ENCODE results near the gene CRAMP1.
"Not testable (repeated sequence)": the region's sequence is repeated elsewhere in the genome, so short reads cannot be mapped to it uniquely, and the experiment has no call there.

The CRAMP1 gene

DNA sequence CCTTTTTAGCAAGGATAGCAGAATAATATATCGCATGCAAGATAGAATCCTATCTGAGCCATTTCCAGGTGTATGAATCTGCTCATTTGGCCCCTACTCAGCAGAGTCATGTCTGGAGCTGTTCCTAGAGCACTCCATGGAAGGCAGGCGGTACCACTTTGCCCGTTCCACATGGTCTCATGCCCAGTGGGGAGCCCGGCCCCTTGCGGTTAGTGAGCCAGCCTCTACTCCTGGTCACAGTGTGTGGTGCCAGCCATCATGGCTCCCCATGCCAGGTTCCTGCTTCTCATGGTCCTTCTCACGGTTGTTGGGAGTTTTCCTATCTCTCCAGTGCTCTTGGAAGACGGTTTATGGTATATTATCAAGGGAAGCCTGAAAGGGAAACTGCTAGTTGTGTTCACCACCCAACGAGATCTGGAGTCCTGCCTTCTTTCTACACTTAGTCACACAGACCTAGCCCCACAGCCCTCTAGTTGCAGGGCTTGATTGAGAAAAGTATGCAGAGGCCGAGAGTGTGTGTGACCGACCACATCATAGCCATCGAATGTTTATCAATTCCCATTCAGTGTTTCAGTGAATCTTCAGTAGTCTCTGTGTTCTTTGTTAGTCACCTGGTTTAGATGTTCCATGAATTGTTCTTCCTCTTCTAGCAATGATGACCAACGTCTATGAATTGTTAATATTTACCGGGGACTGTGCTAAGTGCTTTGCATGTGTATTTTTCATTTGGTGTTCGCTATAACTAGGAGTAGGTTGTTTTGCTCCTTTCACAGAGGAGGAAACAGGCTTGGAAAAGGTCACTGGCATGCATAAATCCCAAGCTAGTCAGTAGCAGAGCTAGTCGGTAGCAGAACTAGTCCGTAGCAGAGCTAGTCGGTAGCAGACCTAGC, 75.5 kb downstream of the CRAMP1 start:
- DNase-seq (ENCODE audit: low spot score) = no peak

DNA sequence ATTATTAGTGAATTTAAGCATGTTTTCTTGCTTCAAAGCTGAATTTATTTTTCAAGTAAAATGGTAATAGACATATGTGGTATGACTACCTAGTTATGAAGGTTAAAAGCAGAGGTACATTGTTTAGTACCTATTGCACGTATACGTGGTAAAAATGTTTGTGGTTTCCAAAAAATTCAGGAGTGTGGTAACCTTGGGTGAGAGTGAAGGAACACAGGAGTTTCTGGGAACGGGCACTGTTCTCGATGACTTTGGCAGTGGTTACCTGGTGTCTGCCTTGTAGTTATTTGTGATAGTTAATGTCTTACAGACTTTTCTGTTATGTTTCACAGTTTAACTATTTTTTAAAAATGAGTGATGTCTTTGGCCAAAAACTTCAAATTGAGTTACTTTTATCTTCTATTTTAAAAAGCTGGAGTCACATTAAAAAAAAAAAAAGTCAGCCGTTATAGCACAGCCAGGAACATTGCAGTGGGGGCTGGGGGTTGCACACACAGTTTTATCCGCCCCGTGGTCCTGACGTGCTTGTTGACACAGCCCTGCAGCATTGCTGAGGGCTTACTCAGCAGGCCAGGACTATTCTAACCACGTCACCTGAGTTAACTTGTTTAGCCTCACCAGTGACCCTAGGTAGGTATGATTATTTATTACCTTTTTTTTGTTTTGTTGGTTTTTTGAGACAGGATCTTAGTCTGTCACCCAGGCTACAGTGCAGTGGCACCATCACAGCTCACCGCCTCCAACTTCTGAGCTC, 76.8 kb downstream of the CRAMP1 start:
- DNase-seq (ENCODE audit: low spot score) = no peak

DNA sequence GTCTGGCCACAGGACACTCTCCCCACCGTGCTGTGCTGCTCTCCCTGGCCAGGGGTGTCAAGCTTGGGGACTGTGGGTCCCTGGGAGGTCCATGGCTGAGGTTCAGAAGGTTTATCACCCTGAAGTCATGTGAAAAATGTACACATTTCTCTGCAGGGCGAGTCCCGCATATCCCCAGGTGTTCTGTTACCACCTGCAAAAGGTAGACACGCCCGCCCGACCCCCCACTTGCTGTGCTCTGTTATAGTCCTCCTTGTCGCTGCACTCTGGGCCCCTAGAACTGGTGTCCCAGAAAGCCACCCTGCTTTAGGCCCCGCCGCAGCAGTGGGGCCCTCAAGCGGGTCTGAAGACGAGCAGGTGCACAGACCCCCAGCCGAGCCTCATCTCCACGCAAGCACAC, 77.7 kb downstream of the CRAMP1 start:
- no peak for DNase-seq (ENCODE audit: low spot score)

DNA sequence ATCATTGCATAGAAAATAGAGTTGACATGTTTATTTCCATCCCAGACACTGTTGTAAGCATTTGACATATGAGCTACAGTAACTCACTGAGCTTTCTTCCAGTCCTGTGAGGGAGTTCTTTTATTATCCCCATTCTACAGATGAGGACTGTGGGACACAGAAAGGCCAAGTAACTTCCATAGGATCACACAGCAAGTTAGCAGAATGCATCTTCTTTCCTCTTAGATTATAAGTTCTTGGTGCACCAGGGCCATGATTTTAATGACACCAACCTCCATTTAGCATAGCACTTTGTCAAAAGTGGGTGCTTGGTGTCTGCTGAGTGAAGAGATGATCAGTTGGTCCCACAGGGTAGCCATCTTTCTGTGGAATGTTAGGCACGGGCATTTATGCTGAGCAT, 78.7 kb downstream of the CRAMP1 start:
- DNase-seq (ENCODE audit: low spot score) = no peak

DNA sequence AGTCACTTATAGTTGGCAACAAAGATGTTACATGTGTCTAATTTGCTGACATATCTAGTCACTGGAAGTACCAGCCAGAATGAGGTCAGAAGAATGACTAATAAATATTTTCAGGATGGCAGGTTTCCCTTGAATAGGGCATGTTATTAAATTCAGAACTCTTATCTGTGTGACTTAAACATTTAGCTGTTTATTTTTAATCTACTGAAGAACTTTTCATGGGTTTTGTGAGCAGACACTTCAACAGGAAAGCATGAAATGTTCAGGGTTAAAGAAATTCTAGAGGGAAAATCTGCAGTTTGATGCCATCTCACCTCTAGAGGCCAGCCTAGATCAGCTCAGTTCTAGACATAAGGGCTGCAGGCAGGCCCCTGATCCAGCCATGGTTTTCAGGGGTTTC, 79.1 kb downstream of the CRAMP1 start:
- no peak for DNase-seq (ENCODE audit: low spot score)

DNA sequence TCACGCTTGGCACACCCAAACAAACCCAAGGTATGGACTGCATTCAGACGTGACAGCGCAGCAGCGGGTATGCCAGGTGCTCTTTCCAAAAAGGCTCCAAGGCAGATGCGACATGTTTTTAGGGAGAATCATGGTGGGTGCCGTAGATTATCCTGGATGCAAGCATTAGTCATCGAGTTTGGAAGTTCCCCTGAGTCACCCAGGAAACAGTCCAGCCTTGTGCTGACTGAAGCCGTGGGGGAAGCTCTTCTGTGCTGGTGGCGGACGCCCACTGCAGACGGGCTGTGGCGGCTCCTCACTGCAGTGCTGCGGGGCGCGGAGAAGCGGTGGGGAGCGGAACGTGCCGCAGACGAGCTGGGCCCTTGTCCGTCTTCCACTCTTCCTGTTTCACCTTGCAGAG, 79.8 kb downstream of the CRAMP1 start:
- DNase-seq (ENCODE audit: low spot score) = no peak

DNA sequence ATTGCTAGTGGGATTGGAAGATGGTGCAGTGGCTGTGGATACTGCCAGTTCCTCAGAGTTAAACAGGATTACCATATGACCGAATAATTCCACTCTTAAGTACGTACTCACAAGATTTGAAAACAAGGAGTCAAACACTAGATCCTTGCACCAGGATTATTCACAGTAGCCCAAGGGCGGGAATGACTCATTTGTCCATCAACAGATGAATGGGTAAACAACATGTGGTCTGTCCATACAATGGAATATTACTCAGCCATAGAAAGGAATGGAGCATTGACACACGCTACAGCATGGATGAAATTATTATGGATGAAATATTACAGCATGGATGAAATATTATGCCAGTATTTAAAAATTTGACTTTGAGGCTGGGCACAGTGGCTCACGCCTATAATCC, 84.7 kb downstream of the CRAMP1 start:
- DNase-seq (ENCODE audit: low spot score) = no peak

DNA sequence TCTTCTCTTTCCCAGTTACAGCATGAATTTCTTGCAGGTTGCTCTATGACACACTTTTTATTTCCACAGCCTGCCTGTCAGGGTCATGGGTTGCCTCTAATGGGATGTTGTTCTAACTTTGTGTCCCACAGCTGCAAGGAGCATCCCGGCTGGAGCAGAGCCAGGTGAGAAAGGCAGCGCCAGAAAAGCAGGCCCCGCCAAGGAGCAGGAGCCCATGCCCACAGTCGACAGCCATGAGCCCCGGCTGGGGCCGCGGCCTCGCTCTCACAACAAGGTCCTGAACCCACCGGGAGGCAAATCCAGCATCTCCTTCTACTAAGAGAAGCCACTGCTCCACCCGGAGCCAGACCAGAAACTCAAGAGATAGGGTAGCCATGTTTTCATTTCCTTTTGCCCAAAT, 86.5 kb downstream of the CRAMP1 start:
- no peak for DNase-seq (ENCODE audit: low spot score)

DNA sequence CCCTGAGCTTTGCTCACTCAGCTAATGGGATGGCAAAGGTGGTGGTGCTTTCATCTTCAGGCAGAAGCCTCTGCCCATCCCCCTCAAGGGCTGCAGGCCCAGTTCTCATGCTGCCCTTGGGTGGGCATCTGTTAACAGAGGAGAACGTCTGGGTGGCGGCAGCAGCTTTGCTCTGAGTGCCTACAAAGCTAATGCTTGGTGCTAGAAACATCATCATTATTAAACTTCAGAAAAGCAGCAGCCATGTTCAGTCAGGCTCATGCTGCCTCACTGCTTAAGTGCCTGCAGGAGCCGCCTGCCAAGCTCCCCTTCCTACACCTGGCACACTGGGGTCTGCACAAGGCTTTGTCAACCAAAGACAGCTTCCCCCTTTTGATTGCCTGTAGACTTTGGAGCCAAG, 88.1 kb downstream of the CRAMP1 start:
- no peak for DNase-seq (ENCODE audit: low spot score)

DNA sequence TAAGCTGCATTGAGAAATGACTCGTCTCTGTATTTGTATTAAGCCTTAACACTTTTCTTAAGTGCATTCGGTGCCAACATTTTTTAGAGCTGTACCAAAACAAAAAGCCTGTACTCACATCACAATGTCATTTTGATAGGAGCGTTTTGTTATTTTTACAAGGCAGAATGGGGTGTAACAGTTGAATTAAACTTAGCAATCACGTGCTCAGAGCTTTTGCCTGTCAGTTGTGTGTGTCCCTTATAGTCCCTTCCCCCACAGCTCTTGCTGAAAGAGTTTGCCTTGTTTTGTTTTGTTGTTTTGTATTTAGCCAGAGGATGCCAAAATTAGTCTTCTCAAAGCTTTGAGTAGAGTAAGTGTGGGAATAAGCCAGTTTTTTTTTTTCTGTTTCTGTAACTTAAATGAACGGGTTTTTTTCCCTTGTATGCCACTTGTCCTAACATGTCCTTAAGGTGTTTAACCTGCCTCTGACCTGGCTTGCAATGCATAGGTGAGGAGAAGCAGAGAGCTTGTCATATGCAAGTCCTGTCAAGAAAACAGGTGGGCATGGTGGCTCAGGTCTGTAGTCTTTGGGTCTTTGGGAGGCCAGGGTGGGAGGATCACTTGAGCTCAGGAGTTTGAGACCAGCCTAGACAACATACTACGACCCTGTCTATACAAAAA, 89.2 kb downstream of the CRAMP1 start:
- DNase-seq (ENCODE audit: low spot score) = no peak

DNA sequence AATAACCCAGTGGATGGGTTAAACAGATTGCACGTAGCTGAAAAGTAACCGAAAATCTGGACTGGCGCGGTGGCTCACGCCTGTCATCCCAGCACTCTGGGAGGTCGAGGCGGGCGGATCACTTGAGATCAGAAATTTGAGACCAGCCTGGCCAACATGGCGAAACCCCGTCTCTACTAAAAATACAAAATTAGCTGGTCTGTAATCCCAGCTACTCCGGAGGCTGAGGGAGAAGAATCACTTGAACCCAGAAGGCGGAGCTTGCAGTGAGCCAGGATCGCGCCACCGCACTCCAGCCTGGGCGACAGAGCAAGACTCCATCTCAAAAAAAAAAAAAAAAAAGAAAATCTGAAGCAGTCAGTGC, 93.1 kb downstream of the CRAMP1 start:
- not testable (repeated sequence) for DNase-seq (ENCODE audit: low spot score)

DNA sequence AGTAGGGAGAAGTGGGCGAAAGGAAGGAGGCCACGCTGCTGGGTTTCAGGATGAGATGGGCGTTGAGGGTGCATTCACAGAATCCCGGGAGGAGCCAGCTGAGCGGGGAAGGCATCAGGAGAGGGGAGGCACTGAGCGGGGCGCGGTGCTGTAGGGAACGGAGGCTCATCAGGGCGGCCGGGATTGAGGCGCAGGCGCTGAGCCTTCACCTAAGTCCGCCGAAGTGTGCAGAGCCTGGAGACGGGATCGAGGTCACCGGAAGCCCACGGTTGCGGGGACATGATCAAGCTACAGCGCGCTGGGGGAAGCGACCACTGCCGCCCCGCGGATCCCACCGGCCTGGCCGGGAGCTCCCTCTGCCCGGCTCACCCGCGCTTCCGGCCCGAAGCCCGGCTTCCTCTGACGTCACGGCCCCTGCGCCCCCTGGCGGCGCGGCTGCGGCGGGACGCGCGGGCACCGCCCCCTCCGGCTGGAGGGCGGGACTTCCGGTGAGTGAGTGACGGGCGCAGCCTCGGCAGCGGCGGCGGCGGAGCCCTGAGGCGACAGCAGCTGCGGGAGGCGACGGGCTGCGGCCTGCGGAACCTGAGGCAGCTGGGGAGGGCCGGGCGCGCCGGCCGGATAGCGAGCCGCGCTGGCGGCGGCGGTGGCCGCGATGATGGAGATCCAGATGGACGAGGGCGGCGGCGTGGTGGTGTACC, 93.7 kb downstream of the CRAMP1 start, which contains the start of gene MAPK8IP3:
TSS of gene MAPK8IP3 (plus strand) at position 508 of the 698 bp plus-strand sequence. CDS start at position 653, 145 bp downstream.
- DNase-seq (ENCODE audit: low spot score) = peak; percentile 94

DNA sequence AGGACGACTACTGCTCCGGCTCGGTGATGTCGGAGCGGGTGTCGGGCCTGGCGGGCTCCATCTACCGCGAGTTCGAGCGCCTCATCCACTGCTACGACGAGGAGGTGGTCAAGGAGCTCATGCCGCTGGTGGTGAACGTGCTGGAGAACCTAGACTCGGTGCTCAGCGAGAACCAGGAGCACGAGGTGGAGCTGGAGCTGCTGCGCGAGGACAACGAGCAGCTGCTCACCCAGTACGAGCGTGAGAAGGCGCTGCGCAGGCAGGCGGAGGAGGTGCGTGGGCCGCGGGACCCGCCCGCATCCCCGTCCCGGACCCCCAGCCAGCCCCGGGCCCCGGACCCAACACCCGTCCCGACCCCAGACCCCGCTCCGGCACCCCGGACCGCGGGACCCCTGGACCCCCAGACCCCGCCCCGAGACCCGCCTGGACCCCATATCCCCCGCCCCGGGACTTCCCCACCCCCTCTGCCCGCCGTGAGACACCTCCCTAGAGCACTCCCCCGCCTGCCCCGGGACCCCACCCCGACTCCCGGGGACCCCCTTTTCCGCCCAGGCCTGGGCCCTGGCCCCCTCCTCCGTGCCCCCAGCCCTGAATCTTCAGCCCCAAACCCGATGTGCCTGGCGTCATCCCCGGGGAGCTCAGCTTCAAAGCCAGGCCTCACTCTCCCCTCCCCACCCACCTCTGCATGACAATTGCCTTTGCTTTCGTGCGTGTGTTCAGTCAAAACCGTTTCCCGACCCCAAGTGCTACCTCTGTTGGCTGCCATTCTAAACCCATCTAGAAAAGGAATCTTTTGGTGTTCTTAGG, 94.4 kb downstream of the CRAMP1 start:
- DNase-seq (ENCODE audit: low spot score) = peak; percentile 34

DNA sequence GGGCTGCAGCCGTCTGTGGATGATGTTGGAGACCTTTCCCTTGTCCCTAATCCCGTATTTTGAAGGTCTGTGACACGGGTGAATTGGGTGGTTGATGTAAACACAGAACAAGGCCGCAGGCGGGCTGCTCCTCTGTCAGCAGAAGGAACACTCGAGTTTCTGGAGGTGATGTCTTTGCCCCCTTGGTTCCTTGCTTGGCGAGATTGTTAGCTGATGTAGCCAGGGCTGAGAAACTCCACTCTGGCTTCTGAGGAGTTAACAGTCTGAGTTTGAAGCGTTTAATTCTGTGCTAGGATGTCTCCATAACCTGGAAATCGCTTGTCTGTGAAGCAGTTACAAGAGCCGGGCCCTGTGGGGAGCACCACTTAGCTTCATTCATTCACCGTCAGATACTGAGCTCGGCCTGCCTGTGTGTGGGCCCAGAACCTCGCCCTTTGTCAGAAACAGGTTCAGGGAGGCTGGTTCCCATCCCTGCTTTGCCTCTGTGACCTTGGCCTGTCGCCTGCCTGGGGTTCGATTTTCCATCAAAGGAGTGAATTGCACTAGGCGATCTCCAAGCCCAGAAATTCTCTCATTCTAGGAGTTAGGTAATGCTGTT, 95.1 kb downstream of the CRAMP1 start:
- no peak for DNase-seq (ENCODE audit: low spot score)

DNA sequence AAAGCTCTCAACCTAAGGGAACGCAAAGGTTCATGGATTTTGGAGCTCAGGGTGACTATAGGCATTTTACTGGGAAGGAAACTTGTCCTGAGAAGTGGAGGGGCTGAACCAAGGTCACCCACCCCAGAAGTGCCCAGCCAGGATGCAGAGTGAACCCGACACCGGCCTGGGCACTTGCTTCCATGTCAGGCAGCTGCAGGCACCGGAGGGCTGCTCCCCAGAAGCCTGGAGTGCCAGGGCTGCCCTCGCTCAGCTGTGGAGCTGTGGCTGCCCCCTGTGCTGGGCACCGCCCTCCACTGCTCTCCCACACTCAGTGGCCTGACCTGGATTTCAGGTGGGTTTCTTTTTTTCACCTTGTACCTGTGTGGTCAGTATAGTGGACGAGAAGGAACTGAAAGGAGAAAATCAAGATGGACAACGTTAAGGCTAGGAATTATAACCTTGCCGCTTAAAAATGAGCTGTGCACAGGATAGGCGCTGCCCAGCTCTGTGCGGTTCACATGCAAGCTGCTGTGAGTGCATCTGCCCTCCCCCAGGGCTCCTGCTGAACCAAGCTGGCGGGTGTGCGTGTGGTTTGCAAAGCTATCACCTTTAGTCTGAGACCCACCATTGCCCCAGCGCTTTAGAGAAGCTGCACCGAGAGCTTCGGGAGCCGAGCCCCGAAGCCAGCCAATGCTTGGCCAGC, 96.1 kb downstream of the CRAMP1 start:
- DNase-seq (ENCODE audit: low spot score) = no peak

DNA sequence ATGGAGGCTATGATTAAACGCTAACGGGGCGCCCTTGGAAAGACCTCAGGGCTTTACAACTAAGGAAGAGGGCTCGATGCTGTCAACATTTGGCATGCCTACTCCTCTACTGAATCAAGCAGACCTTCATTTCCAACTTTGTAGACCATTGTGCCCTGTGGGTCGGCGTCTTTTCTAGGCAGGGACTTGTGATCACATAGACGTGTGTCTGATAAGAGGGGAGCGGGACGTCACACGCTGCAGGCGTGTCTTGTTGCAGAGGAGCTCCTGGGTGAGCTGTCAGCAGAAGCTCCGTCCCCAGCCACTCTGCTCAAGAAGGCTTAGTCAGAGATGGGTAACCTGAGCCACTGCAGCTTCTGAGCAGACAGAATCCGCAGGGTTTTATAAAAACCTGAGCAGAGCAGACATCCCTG, 96.6 kb downstream of the CRAMP1 start:
- DNase-seq (ENCODE audit: low spot score) = peak; percentile 10

DNA sequence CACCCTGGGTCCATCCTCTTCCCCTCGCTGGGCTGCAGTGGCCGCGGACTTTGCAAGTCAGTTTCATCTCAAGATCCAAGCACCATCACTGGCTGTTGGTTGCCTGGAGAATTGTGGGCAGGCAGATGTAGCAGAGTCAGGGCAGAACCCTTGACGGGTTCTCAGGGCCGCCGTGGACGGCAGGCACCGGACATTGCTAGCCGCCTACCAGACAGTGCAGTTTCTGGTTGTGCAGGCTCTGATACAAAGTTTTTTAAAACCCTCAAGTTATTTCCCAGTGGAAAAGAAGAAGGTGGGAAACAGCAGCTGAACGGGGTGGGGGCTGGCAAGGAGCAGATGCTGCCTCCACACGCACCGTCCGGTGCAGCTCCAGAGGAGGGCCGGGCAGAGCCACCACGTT, 97.2 kb downstream of the CRAMP1 start:
- DNase-seq (ENCODE audit: low spot score) = no peak

DNA sequence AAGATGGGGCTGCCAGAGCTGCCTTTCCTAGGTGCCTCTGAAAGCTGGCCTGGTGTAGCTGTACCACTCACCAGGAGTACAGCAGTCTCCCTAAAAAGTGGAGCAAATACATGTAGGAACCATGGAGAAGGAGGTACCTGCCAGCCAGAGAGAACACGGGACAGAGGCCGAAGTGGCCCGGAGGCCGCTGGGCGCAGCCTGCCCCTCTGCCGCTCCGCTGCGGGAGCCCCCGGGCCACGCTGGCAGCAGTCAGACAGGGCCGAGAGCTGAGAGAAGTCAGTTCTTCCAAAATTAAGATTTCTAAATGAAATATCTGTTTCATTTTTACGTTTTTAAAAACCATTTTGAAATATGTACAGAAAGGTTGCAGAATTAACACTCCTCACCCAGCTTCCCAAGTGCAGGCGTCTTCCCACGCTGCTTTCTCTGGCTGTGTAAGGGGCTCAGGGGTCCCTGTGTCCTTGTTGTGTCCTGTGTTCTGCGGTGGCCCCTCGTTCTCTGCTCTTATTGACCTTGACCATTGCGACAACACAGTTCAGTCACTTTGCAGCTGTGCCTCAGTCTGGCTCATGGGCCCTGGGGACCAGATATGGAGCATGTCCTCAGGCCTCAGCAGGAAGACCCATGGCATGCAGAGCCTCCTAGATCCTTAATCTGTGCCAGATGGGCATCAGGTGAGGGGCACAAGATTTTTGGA, 98.8 kb downstream of the CRAMP1 start:
- no peak for DNase-seq (ENCODE audit: low spot score)

DNA sequence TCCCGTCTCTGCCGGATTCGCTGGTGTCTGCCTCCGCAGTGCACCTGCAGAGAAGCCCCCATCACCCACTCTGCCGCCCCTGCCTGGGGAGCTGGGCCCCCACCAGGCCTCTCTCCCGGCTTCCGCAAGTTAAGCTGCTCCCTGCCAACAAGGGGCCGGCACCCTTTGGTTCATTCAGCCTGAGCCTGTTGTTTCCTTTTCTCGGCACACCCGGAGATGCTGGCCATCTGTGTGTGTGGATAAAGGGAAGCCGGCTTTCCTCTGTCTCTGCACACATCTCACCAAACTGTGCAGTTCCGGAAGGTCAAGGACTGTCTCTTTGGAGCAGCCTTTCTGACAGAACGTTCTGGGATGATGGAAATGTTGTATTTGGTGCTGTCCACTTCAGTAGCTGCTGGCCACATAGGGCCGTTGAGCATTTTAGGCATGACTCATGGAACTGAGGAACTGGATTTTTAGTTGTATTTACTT, 100.7 kb downstream of the CRAMP1 start:
- no peak for DNase-seq (ENCODE audit: low spot score)

DNA sequence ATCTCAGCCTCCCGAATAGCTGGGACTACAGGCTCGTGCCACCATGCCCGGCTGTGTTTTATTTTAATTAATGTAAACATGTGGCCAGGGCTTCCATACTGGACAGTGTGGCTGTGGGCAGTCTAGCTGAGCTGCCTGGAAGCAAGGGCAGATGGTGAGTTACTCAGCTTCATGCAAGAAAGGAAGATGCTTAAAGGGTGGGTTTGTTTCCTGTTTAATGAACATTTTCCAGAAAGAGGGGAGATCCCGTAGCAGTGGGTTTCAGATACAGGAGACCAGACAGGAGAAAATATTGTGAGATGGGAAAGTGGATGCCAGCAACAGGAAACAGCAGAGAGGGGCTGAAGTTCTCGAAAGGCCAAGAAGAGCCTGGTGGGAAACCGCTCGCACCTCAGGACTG, 101.2 kb downstream of the CRAMP1 start:
- no peak for DNase-seq (ENCODE audit: low spot score)

All from CD4-positive, alpha-beta T cell treated with Interleukin-2 at 100 ng/mL for 4 hours (primary cell).